HG02571 (cell line): ENCODE results near the gene SIK1.
"Not testable (repeated sequence)": the region's sequence is repeated elsewhere in the genome, so short reads cannot be mapped to it uniquely, and the experiment has no call there.

Source experiments
- ATAC-seq: cut with Tn5 transposase; IDR thresholded peaks from one replicate; pipeline ENCODE4 v1.9.1; 2021; ENCODE audit warnings: mild to moderate bottlenecking, moderate library complexity; ENCODE audit not compliant: unreplicated experiment

SIK1 gene

GRCh38 chr21:43398000-43398399 lies 28.9 kb downstream of the SIK1 start:
- not testable (repeated sequence) for ATAC-seq

- not testable (repeated sequence) for ATAC-seq
Measured at GRCh38 chr21:43397439-43397808, 29.5 kb downstream of the SIK1 start.

GRCh38 chr21:43396788-43397438 lies 30.0 kb downstream of the SIK1 start:
- not testable (repeated sequence) for ATAC-seq

DNA sequence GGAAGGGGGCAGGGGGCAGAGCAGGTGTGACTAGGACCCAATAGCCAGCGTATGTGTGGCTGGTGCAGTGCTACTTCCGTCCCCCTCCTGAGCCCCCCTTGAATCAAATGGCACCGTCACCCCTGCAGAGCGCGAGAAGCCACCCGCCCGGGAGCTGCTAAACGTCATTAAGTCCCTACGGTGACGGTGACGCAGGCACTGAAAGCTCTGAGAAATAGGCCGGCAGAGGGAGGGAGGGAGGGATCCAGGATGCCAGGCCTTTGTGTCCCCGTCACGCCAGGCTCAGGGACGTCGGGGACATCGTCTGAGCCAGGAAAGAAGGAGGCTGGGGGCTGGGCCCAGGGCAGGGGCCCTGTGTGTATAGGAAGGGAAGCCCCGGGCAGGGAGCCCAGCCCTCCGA lies 43.6 kb downstream of the SIK1 start:
- not testable (repeated sequence) for ATAC-seq

DNA sequence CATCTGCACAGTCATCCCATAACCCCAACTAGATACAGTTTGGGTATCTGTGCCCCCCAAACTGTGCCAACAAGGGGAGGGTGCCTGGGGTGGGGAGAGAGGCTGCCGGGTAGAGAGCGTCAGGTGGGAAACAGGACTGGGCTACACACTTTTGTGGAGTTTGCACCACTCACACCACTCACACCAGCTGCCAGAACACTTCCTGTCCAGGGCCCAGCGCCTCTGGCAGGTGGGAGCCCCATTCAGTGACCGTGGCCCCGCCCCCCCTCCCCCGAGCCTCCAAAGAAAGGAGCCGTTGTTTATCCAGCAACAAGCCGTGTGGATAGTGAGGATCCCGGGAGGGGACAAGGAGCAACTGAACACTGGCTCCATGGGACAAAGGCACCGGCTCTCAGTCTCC lies 44.0 kb downstream of the SIK1 start:
- ATAC-seq = not testable (repeated sequence)

- ATAC-seq = not testable (repeated sequence)
Measured at GRCh38 chr21:43380852-43381533, 45.9 kb downstream of the SIK1 start.

DNA sequence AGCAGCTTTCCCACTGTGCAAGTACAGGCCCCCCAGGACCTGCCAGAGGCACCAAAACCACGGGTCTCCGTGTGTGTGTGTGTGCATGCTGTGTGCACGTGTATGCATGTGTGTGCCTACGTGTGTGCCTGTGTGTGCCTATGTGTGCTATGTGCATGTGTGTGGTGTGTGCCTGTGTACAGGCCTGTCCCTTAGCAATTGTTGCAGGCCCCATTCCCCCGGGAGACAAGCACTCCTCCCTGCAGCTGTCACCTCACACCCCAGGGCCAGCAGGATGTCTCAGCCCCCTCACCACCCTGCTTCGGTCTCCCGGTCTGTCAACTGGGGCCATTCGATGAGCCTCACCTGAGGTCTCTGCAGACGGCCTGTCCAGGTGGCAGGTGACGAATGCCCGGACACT lies 46.6 kb downstream of the SIK1 start:
- ATAC-seq = not testable (repeated sequence)

DNA sequence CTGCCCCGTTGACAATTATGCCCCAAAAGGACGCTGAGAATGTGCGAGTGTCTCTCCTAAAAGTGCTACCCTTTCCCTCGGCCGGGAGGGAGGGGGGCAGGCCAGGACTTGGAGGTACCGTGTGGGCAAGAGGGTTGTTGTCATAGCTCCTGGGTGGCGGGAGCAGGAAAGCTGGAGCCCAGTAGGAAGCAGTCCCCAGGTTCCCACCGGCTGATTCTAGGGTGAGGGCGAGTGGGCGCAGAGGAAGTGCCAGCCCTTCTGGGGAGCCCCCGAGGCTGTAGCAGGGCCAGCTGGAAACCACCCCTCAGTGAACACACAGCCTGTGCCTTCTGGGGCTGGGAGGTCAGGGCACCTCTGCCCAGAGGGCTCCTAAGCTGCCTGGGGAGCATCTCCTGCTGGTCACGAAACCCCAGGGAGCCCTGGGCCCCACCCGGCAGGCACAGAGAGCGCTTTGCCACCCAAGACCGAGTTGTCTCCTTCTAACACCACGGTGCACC lies 47.3 kb downstream of the SIK1 start:
- not testable (repeated sequence) for ATAC-seq

GRCh38 chr21:43376478-43376882 lies 50.5 kb downstream of the SIK1 start:
- no peak for ATAC-seq

DNA sequence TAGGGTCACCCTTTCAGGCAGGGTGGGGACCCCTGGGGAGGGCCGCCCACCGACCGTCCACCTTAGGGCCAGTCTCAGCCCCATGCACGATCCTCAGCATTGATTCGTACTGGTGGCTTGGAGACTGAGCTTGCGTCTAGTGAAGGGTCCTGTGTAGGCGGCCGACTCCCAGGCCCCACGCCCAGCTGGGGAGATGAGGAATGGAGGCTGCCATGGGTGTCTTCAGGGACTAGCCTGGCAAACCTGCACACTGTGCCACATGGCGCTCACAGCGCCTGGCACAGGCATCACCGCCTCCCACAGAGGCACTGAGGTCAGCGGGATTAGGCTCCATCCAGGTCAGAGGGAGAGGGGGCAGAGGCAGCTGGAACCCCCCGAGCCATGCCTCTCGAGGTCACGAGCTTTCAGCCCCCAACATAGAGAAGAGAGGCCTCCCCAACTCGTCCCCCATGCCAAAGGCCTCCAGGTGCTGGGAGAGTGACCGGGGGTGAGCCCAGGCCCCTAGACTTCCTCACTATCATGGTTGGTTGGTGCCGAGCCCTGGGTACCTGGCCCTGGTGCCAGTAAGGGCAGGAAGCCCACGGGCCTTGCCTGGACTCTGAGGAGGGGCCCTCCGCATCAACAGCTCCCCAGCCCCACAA lies 51.0 kb downstream of the SIK1 start:
- ATAC-seq = no peak

DNA sequence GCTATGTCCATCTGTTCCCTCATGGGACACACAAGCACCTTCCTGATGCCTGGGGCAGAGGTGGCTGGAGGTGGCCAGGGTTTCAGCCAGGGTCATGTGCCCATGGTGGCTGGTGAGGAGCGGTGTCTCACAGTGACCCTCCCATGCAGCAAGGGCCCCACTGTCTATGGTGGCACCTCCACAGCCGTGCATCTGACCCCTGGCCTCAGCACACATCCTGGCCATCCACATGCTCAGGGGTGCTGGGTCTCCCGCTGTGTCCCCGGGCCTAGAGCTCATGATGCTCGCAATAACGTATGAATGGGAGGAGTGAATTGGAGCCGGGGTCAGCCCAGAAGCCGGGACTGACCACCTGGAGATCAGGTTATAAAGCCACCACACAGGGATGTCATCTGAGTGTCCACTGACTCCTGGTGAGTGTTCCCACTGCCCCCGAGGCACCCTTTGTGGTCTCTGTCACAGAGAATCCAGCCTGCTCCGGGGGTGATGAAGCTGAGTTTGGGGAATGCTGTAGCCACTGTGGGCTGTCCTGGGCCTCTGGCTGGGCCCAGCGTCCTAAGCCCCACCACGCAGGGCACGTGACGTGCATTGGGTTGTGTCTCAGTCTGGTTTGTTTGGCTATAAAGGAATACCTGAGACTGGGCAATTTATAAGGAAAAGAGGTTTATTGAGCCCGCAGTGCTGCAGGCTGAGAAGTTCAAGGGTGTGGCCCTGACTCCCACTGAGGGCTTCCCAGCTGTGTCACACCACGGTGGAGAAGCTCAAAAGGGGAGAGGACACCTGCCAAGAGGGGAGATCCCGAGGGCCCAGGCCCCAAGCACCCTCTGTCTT lies 51.7 kb downstream of the SIK1 start:
- ATAC-seq = no peak

- no peak for ATAC-seq
Measured at GRCh38 chr21:43374228-43374885, 52.6 kb downstream of the SIK1 start.

DNA sequence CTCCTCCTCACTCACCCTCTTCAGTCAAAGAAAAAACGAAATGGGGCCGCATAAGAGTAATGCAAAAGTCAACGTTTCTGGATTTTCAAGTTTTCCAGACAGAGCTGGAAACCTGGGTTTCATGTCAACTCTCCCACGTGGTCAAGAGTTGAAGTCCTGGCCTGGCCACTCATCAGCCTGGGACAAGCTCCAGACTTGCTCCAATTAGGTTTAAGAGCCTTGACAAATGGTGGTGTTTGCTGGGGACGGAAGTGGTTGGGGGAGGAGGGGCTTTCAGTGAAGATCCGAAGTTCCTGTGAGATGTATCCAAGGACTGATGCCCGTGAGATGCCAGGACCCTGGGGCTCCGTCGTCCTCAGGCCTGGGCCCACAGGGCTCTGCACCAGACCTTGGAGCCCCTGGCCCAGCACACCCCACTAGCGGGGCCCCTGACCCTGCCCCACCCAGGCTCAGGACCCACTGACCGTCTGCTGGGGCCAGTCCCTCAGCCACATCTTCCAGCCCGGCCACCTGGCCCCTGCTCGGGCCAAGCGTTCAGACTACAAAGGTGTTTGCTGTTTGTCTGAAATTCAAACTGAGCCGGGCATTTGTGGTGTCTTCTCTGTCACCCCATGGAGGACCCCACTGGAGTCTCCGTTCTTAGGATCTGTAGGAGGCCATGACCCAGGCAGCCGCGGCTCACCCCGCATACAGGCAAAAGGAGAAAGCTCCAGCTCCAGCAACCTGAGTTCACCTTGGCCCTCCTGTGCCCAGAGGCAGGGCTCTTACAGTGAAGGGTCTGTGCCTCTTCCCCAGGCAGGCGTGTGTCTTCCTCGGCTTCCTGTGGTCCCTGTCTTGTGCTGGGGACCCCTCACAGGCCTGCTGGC lies 53.3 kb downstream of the SIK1 start:
- no peak for ATAC-seq

GRCh38 chr21:43372663-43373361 lies 54.1 kb downstream of the SIK1 start:
- ATAC-seq = no peak

- no peak for ATAC-seq
Measured at GRCh38 chr21:43371786-43372185, 55.1 kb downstream of the SIK1 start.

- ATAC-seq = no peak
Measured at GRCh38 chr21:43370888-43371570, 55.9 kb downstream of the SIK1 start.

DNA sequence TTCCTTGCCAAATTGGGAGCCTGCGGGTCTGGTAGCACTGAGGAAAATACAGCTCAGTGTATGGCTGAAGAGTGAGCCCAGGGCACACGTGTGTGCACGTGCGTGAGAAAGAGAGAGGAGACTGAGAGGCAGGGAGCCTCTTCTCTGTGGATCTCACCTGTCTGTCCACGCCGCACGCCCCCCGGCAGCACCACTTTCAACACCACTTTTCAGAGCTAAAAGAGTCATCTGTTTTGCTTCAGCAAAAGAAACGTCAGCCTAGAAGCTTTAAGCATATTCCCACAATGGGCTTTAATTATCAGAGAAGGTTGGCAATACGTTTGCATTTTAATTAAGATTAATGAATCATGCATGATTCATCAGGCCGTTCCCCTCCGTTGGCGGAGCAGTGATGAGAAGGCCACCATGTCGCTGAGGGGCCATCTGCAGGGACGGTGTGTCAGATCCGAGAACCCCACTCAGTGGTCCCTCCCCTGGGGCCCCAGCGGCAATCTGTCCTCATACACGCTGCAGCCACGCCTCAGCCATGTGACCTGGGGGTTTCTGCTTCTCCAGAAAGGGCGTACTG lies 56.8 kb downstream of the SIK1 start:
- no peak for ATAC-seq

GRCh38 chr21:43369596-43370090 lies 57.3 kb downstream of the SIK1 start:
- no peak for ATAC-seq
